Natural killer cell treated with Interleukin-12 subunit alpha and Interleukin-12 subunit beta and Interleukin-15 and Interleukin-18, amount 100 ng/mL, for 72 hours (primary cell): ENCODE results near the gene BCLAF1. TPM values are rescaled to one million over a fixed set of nuclear protein-coding genes. Genes with fewer than 3 reads are reported as not detected.
"Not testable (repeated sequence)": the region's sequence is repeated elsewhere in the genome, so short reads cannot be mapped to it uniquely, and the experiment has no call there.

Source experiments
- ATAC-seq, 2 donors: fragments of 150-1000 bp; cut with Tn5 transposase in 1 of 2; sonication (Bioruptor Pico), chemical (Tn5 transposase) in 1 of 2; 2 replicates each; pipeline ENCODE4 v1.10.0; 2021
- DNase-seq: peaks from one replicate; pipeline ENCODE4 v3.0.0; 2022; ENCODE audit warnings: low spot score
- H3K27ac Mint-ChIP-seq, 2 donors: 1 replicate in 1 of 2; 2 replicates in 1 of 2; pipeline ENCODE4 v1.8.0; 2022; ENCODE audit warnings: mixed read lengths in 2 of 2, mild to moderate bottlenecking in 1 of 2, moderate library complexity in 1 of 2
- H3K27me3 Mint-ChIP-seq, 2 donors: 1 replicate in 1 of 2; 2 replicates in 1 of 2; pipeline ENCODE4 v1.8.0; 2022; ENCODE audit warnings: mixed read lengths in 2 of 2
- H3K36me3 Mint-ChIP-seq: one replicate; pipeline ENCODE4 v1.8.0; 2022; ENCODE audit warnings: mixed read lengths
- H3K4me1 Mint-ChIP-seq, 2 donors: 1 replicate in 1 of 2; 2 replicates in 1 of 2; pipeline ENCODE4 v1.8.0; 2022; ENCODE audit warnings: low read depth in 2 of 2, mixed read lengths in 2 of 2, mild to moderate bottlenecking in 1 of 2
- H3K4me3 Mint-ChIP-seq: one replicate; pipeline ENCODE4 v1.8.0; 2022; ENCODE audit warnings: mixed read lengths
- H3K9me3 Mint-ChIP-seq: 2 replicates; pipeline ENCODE4 v1.8.0; 2022; ENCODE audit warnings: mixed read lengths
- total RNA-seq, 2 donors: library from RNA; stranded (reverse); gene quantifications; one replicate each; pipeline ENCODE4 v1.2.3, GENCODE V29; 2022

BCLAF1 gene
- total RNA-seq, 2 donors from 2014 or later, result 200 to 203 TPM

- DNase-seq, H3K4me3 Mint-ChIP-seq, H3K9me3 Mint-ChIP-seq, ATAC-seq, H3K27ac Mint-ChIP-seq, H3K36me3 Mint-ChIP-seq, H3K27me3 Mint-ChIP-seq, H3K4me1 Mint-ChIP-seq: not testable (repeated sequence)
Observed at GRCh38 chr6:136224974-136225373, 64.7 kb downstream of the BCLAF1 start.

- Mint-ChIP-seq H3K27ac (no peak overlapping the region), H3K27me3 (no peaks in the 10 kb centered on the region), H3K36me3 (no peaks in the 10 kb centered on the region), H3K9me3 (no peaks in the 10 kb centered on the region), H3K4me1 (no peaks in the 10 kb centered on the region), H3K4me3 (no peak overlapping the region)
- DNase-seq, result no peak
- ATAC-seq, result no peak
Observed at GRCh38 chr6:136216503-136217401, 72.9 kb downstream of the BCLAF1 start.

GRCh38 chr6:136213853-136214252 is 75.8 kb downstream of the BCLAF1 start:
- no peak overlapping the region for H3K27ac Mint-ChIP-seq
- ATAC-seq, result no peak
- no peak overlapping the region for H3K4me3 Mint-ChIP-seq
- no peaks in the 10 kb centered on the region for H3K9me3 Mint-ChIP-seq
- H3K36me3 Mint-ChIP-seq, result no peaks in the 10 kb centered on the region
- peaks cover 0 to 14% of the 10 kb centered on the region in 2 donors for H3K27me3 Mint-ChIP-seq
- no peak for DNase-seq
- H3K4me1 Mint-ChIP-seq, result no peaks in the 10 kb centered on the region

GRCh38 chr6:136213012-136213539 is 76.6 kb downstream of the BCLAF1 start:
- Mint-ChIP-seq H3K9me3 (no peaks in the 10 kb centered on the region), H3K36me3 (no peaks in the 10 kb centered on the region), H3K4me1 (no peaks in the 10 kb centered on the region), H3K27ac (no peak overlapping the region), H3K27me3 (peaks cover 0 to 16% of the 10 kb centered on the region in 2 donors), H3K4me3 (no peak overlapping the region)
- no peak for DNase-seq
- ATAC-seq, result no peak

GRCh38 chr6:136212608-136213007 is 77.0 kb downstream of the BCLAF1 start:
- peaks cover 0 to 16% of the 10 kb centered on the region in 2 donors for H3K27me3 Mint-ChIP-seq
- H3K9me3 Mint-ChIP-seq, result no peaks in the 10 kb centered on the region
- DNase-seq (no peak), ATAC-seq (no peak)
- no peak overlapping the region for H3K4me3 Mint-ChIP-seq
- H3K27ac Mint-ChIP-seq, result no peak overlapping the region
- no peaks in the 10 kb centered on the region for H3K36me3 Mint-ChIP-seq
- no peaks in the 10 kb centered on the region for H3K4me1 Mint-ChIP-seq

- H3K36me3 Mint-ChIP-seq, result no peaks in the 10 kb centered on the region
- H3K27ac Mint-ChIP-seq, result no peak overlapping the region
- H3K9me3 Mint-ChIP-seq, result no peaks in the 10 kb centered on the region
- ATAC-seq (no peak), DNase-seq (no peak)
- no peaks in the 10 kb centered on the region for H3K4me1 Mint-ChIP-seq
- peaks cover 5 to 16% of the 10 kb centered on the region in 2 donors for H3K27me3 Mint-ChIP-seq
- no peak overlapping the region for H3K4me3 Mint-ChIP-seq
Observed at GRCh38 chr6:136210398-136211165, 79.1 kb downstream of the BCLAF1 start.

GRCh38 chr6:136209496-136209895 is 80.2 kb downstream of the BCLAF1 start:
- H3K27ac Mint-ChIP-seq, result no peak overlapping the region
- H3K4me1 Mint-ChIP-seq, result no peaks in the 10 kb centered on the region
- H3K9me3 Mint-ChIP-seq, result no peaks in the 10 kb centered on the region
- H3K4me3 Mint-ChIP-seq, result no peak overlapping the region
- DNase-seq (no peak), ATAC-seq (no peak)
- peaks cover 5 to 16% of the 10 kb centered on the region in 2 donors for H3K27me3 Mint-ChIP-seq
- H3K36me3 Mint-ChIP-seq, result no peaks in the 10 kb centered on the region

GRCh38 chr6:136208783-136209182 is 80.9 kb downstream of the BCLAF1 start:
- Mint-ChIP-seq H3K4me3 (no peak overlapping the region), H3K36me3 (no peaks in the 10 kb centered on the region), H3K4me1 (no peaks in the 10 kb centered on the region), H3K27ac (no peak overlapping the region), H3K9me3 (no peaks in the 10 kb centered on the region), H3K27me3 (peaks cover 5 to 16% of the 10 kb centered on the region in 2 donors)
- ATAC-seq (no peak), DNase-seq (no peak)

Other genes with a start within 250 kb of the BCLAF1 start
- gene MTFR2, start 39.5 kb downstream of the BCLAF1 start, total RNA-seq, result 10 to 100 TPM; 14.9 to 26.1 TPM